DOHH2 (cell line): Measurements from ENCODE around the gene TXNDC11.

Source experiments
- H3F3A ChIP-seq: fragments of 200-600 bp; sonication (generic), shearing (Covaris generic); 2 replicates; pipeline ENCODE4 v1.6.0; 2016; ENCODE audit warnings: antibody characterized with exemption, mild to moderate bottlenecking; ENCODE audit not compliant: control insufficient read depth, insufficient read depth
- H3K27ac ChIP-seq: fragments of 200-600 bp; sonication (generic); 2 replicates; pipeline ENCODE4 v1.5.1; 2014; ENCODE audit warnings: low read depth, mild to moderate bottlenecking, low read length, moderate library complexity
- H3K27me3 ChIP-seq: fragments of 200-600 bp; sonication (generic); 2 replicates; pipeline ENCODE4 v1.6.1; 2014; ENCODE audit warnings: mild to moderate bottlenecking, low read length, mixed read lengths; ENCODE audit not compliant: control insufficient read depth
- H3K36me3 ChIP-seq: fragments of 200-600 bp; sonication (generic); 2 replicates; pipeline ENCODE4 v1.6.1; 2014; ENCODE audit warnings: mild to moderate bottlenecking, low read length, moderate library complexity, mixed read lengths; ENCODE audit not compliant: control insufficient read depth
- H3K4me1 ChIP-seq: fragments of 200-600 bp; sonication (generic); 2 replicates; pipeline ENCODE4 v1.6.1; 2014; ENCODE audit warnings: mild to moderate bottlenecking, low read length, mixed read lengths; ENCODE audit not compliant: control insufficient read depth
- H3K4me2 ChIP-seq: fragments of 200-600 bp; sonication (generic); 2 replicates; pipeline ENCODE4 v1.6.0; 2014; ENCODE audit warnings: mild to moderate bottlenecking, low read length, moderate library complexity
- H3K4me3 ChIP-seq: fragments of 200-600 bp; sonication (generic); 2 replicates; pipeline ENCODE4 v1.5.1; 2014; ENCODE audit warnings: mild to moderate bottlenecking, low read length, mixed read lengths
- H3K79me2 ChIP-seq: fragments of 200-600 bp; sonication (generic); 2 replicates; pipeline ENCODE4 v1.6.1; 2014; ENCODE audit warnings: mild to moderate bottlenecking, low read length, mixed read lengths; ENCODE audit not compliant: control insufficient read depth
- H3K9me2 ChIP-seq: fragments of 200-600 bp; sonication (generic); replicated peaks from 2 replicates; pipeline ENCODE4 v1.6.1; 2014; ENCODE audit warnings: mild to moderate bottlenecking, low read length, mixed read lengths; ENCODE audit not compliant: control insufficient read depth
- H3K9me3 ChIP-seq: fragments of 200-600 bp; sonication (generic); 2 replicates; pipeline ENCODE4 v1.6.1; 2014; ENCODE audit warnings: antibody characterized with exemption, low read length, mixed read lengths; ENCODE audit not compliant: control insufficient read depth, insufficient read depth
- H4K20me1 ChIP-seq: fragments of 200-600 bp; sonication (generic); 2 replicates; pipeline ENCODE4 v1.6.0; 2014; ENCODE audit warnings: low read depth, mild to moderate bottlenecking, antibody characterized with exemption, low read length, moderate library complexity; ENCODE audit not compliant: control insufficient read depth, insufficient read depth
- CTCF ChIP-seq: fragments of 200-600 bp; sonication (generic); IDR thresholded peaks from one replicate; pipeline ENCODE4 v1.5.1; 2014; ENCODE audit warnings: antibody characterized with exemption, mild to moderate bottlenecking, low read depth, low read length; ENCODE audit not compliant: poor library complexity, severe bottlenecking
- EZH2phosphoT487 ChIP-seq: fragments of 200-600 bp; sonication (generic); IDR thresholded peaks from 2 replicates; pipeline ENCODE4 v1.6.1; 2017; ENCODE audit warnings: borderline replicate concordance, mild to moderate bottlenecking, antibody characterized with exemption, low read length, moderate library complexity, mixed read lengths

Gene TXNDC11

DNA sequence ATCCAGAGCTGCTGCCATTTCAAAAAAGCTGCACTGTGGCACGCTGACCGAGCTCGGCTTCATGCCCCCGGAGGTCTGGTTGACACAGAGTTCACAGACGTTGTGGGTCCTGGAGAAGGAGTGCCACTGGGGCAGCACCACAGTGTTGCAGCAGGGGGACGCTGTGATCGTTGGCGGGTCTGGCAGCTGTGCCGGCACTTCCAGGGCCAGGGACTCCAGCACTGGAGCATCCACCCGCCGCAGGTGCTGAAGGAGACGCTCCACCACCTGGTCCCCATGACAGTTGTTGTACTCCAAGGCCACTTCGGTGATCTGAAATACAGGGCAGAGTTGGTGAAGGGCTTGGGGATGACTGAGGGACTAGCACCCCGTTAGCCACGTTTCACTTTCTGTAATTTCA is 50.9 kb downstream of the TXNDC11 start:
- Histone ChIP-seq H3K27ac (no peak overlapping the region), H3K4me3 (no peak overlapping the region), H3K9me3 (no peaks in the 10 kb centered on the region), H3K4me2 (0 out of 2 replicates have a peak overlapping the region, but pooled peaks have one; percentile 83), H3K36me3 (peaks cover 77% of the 10 kb centered on the region), H3F3A (peaks cover 38% of the 10 kb centered on the region), H3K4me1 (peaks cover 58% of the 10 kb centered on the region), H3K79me2 (peaks cover 35% of the 10 kb centered on the region), H3K9me2 (no peaks in the 10 kb centered on the region), H4K20me1 (no peaks in the 10 kb centered on the region), H3K27me3 (no peaks in the 10 kb centered on the region)
- TF ChIP-seq CTCF (no peak), EZH2phosphoT487 (no peak)

GRCh38 chr16:11691235-11691634 is 51.4 kb downstream of the TXNDC11 start:
- Histone ChIP-seq H3K36me3 (peaks cover 77% of the 10 kb centered on the region), H3K4me3 (peak overlapping the region; percentile 23; the same call in 1 of the 2 replicates), H3K4me1 (peaks cover 63% of the 10 kb centered on the region), H3K27me3 (no peaks in the 10 kb centered on the region), H3K4me2 (peak overlapping the region; percentile 83), H3F3A (peaks cover 41% of the 10 kb centered on the region), H3K9me3 (no peaks in the 10 kb centered on the region), H4K20me1 (no peaks in the 10 kb centered on the region), H3K79me2 (peaks cover 37% of the 10 kb centered on the region), H3K9me2 (no peaks in the 10 kb centered on the region), H3K27ac (peak overlapping the region; percentile 91)
- TF ChIP-seq CTCF: no peak
- no peak for TF ChIP-seq EZH2phosphoT487

DNA sequence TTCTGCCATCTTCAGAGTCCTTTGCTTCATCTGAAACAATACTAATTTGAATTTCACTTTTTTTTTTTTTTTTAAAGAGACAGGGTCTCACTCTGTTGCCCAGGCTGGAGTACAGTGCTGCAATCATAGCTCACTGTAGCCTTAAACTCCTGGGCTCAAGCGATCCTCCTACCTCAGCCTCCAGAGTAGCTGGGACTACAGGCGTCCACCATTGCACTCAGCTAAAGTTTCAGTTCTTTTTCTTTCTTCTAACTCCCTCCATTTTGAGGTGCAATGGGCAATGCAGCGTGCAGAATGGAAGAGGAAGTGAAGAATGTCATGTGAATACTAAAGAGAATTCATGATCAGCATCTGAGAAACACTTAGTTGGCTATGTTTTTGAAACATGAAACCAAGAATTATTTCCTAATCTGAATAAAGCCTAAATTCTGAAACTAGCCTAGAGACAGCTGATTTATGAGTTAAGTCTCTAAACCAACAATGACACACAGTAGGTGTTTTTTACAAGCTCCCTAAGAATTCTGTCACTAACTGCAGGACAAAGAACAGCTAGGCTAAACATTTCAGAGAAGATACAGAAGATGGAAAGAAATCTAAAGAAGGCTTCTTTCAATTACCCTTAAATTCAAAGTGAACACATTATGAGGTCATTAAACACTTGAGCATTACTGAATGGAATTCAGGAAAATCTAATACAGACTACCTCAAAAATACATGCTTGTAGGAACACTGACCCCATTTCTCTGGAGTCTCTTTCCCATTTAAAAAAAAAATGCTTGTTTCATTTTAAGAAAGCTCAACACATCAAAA is 53.4 kb downstream of the TXNDC11 start:
- H3K4me3 ChIP-seq: peak overlapping the region; percentile 68
- H3K4me2 ChIP-seq: peak overlapping the region; percentile 83
- H3K79me2 ChIP-seq: peaks cover 51% of the 10 kb centered on the region
- TF ChIP-seq EZH2phosphoT487 (no peak), CTCF (no peak)
- no peaks in the 10 kb centered on the region for H4K20me1 ChIP-seq
- peaks cover 43% of the 10 kb centered on the region for H3F3A ChIP-seq
- H3K27me3 ChIP-seq: no peaks in the 10 kb centered on the region
- peaks cover 83% of the 10 kb centered on the region for H3K4me1 ChIP-seq
- no peaks in the 10 kb centered on the region for H3K9me3 ChIP-seq
- H3K27ac ChIP-seq: peak overlapping the region; percentile 91
- H3K9me2 ChIP-seq: no peaks in the 10 kb centered on the region
- H3K36me3 ChIP-seq: peaks cover 75% of the 10 kb centered on the region
